B cell (primary cell): Measurements from ENCODE around the gene RABAC1. TPM values are rescaled to one million over a fixed set of nuclear protein-coding genes. Genes with fewer than 3 reads are reported as not detected.
A peak's percentile ranks its signal among the peaks of the same experiment; 100 is the strongest.

Experiments used
- ATAC-seq: fragments of 200-7000 bp; cut with Tn5 transposase; one replicate; pipeline ENCODE4 v1.10.0; 2021; ENCODE audit warnings: low read depth, mild to moderate bottlenecking, moderate number of reproducible peaks, moderate library complexity
- CTCF ChIA-PET: fragments of 350-600 bp; sonication (Branson Sonifier 250); formaldehyde crosslinking; loops from one replicate; lab custom pipeline; 2021; ENCODE audit warnings: antibody characterized with exemption, inconsistent platforms; lab: Charles Lee
- POLR2A ChIA-PET: fragments of 350-600 bp; sonication (Branson Sonifier 250); formaldehyde crosslinking; loops from one replicate; lab custom pipeline; 2021; ENCODE audit warnings: antibody characterized with exemption; lab: Charles Lee
- DNase-seq: peaks from one replicate; pipeline ENCODE4 v3.0.0; 2013
- H2AFZ ChIP-seq: 2 replicates; pipeline ENCODE4 v1.6.1; 2012; ENCODE audit warnings: mild to moderate bottlenecking, low read depth, low read length; ENCODE audit not compliant: insufficient read depth, poor library complexity, severe bottlenecking
- H3K27ac ChIP-seq, 2 donors: 1 replicate in 1 of 2; 2 replicates in 1 of 2; pipeline ENCODE4 v1.5.1; 2012 to 2013; ENCODE audit warnings: low read length in 2 of 2, mild to moderate bottlenecking in 2 of 2, moderate library complexity in 1 of 2
- H3K27me3 ChIP-seq, 4 experiments: fragments of 200-600 bp in 1 of 4; sonication (generic) in 1 of 4; replicated peaks in 1 of 4; 1 replicate in 2 of 4; 2 replicates in 2 of 4; pipeline versions ENCODE4 v1.6.1 to v1.7.0; 2013 to 2016; ENCODE audit warnings: low read length in 3 of 4, mild to moderate bottlenecking in 2 of 4, mixed read lengths in 1 of 4, moderate library complexity in 1 of 4; ENCODE audit not compliant: insufficient read depth in 4 of 4, control insufficient read depth in 3 of 4; ENCODE audit errors: control extremely low read depth in 1 of 4
- H3K36me3 ChIP-seq, 2 experiments: replicated peaks in 1 of 2; 1 replicate in 1 of 2; 2 replicates in 1 of 2; pipeline versions ENCODE4 v1.6.1 to v1.7.1; 2013; ENCODE audit warnings: low read length in 1 of 2; ENCODE audit not compliant: insufficient read depth in 2 of 2, control insufficient read depth in 1 of 2; ENCODE audit errors: control extremely low read depth in 1 of 2, extremely low read depth in 1 of 2
- H3K4me1 ChIP-seq, 2 donors: fragments of 200-600 bp in 1 of 2; sonication (generic) in 1 of 2; 1 replicate in 1 of 2; 2 replicates in 1 of 2; pipeline versions ENCODE4 v1.5.1 to v1.6.1; 2013 to 2017; ENCODE audit warnings: low read length in 2 of 2; ENCODE audit not compliant: control insufficient read depth in 2 of 2, insufficient read depth in 2 of 2
- H3K4me2 ChIP-seq: replicated peaks from 2 replicates; pipeline ENCODE3; 2012; ENCODE audit warnings: mild to moderate bottlenecking, low read depth, low read length; ENCODE audit not compliant: poor library complexity, severe bottlenecking
- H3K4me3 ChIP-seq, 5 experiments: fragments of 200-600 bp in 1 of 5; sonication (generic) in 1 of 5; 1 replicate in 3 of 5; 2 replicates in 2 of 5; pipeline versions ENCODE4 v1.5.1 to v1.7.0; 2011 to 2016; ENCODE audit warnings: low read length in 4 of 5, mild to moderate bottlenecking in 4 of 5, low read depth in 2 of 5, control low read depth in 1 of 5, moderate library complexity in 1 of 5; ENCODE audit not compliant: insufficient read depth in 1 of 5; ENCODE audit errors: control extremely low read depth in 1 of 5, extremely low read depth in 1 of 5
- H3K79me2 ChIP-seq: fragments of 200-600 bp; sonication (generic); one replicate; pipeline ENCODE4 v1.6.0; 2016; ENCODE audit warnings: low read length; ENCODE audit not compliant: control insufficient read depth, insufficient read depth
- H3K9ac ChIP-seq: fragments of 200-600 bp; sonication (generic); 2 replicates; pipeline ENCODE4 v1.6.1; 2017; ENCODE audit warnings: mild to moderate bottlenecking, low read length, moderate library complexity
- H3K9me3 ChIP-seq, 3 donors: one replicate each; pipeline versions ENCODE4 v1.6.1 to v1.7.1; 2013; ENCODE audit warnings: low read length in 2 of 3; ENCODE audit not compliant: control insufficient read depth in 2 of 3, insufficient read depth in 1 of 3; ENCODE audit errors: control extremely low read depth in 1 of 3
- H4K20me1 ChIP-seq: 2 replicates; pipeline ENCODE4 v1.6.0; 2012; ENCODE audit warnings: mild to moderate bottlenecking, low read length; ENCODE audit not compliant: insufficient read depth, control insufficient read depth, poor library complexity, severe bottlenecking
- H3K27ac Mint-ChIP-seq: one replicate; pipeline ENCODE4 v1.8.0; 2021; ENCODE audit warnings: mixed read lengths
- H3K27me3 Mint-ChIP-seq: one replicate; pipeline ENCODE4 v1.8.0; 2021; ENCODE audit warnings: mixed read lengths
- H3K4me1 Mint-ChIP-seq: one replicate; pipeline ENCODE4 v1.8.0; 2021; ENCODE audit warnings: mixed read lengths
- H3K4me3 Mint-ChIP-seq: one replicate; pipeline ENCODE4 v1.8.0; 2021; ENCODE audit warnings: mixed read lengths
- H3K9me3 Mint-ChIP-seq: one replicate; pipeline ENCODE4 v1.8.0; 2022; ENCODE audit warnings: mixed read lengths; ENCODE audit not compliant: insufficient read depth
- CTCF ChIP-seq: fragments of 200-600 bp; IDR thresholded peaks from one replicate; pipeline ENCODE4 v1.8.0; 2022; ENCODE audit warnings: antibody characterized with exemption, mild to moderate bottlenecking
- EZH2 ChIP-seq: IDR thresholded peaks from 2 replicates; pipeline ENCODE4 v1.6.1; 2012; ENCODE audit warnings: borderline replicate concordance, low read depth, mild to moderate bottlenecking, moderate library complexity, low read length; ENCODE audit not compliant: insufficient read depth, poor library complexity, severe bottlenecking
- WGBS: methylation state at CpG from one replicate; pipeline ENCODE4 v1.1.5; 2013; ENCODE audit warnings: missing lambda C conversion rate; ENCODE audit not compliant: insufficient coverage; 5-methylcytosine and 5-hydroxymethylcytosine counted together
- intact Hi-C: fragments of 100-400 bp; cut with micrococcal nuclease; formaldehyde crosslinking; loops from one replicate; pipeline ENCODE4 v1.10.0; 2022
- polyA plus RNA-seq: library from polyadenylated mRNA; depleted of rRNA; stranded (reverse); fragments of >200 nt; gene quantifications from 2 replicates; pipeline ENCODE4 v1.2.3, GENCODE V29; 2012
- total RNA-seq, 2 donors: library from RNA; stranded (reverse); fragments of 120-200 nt in 1 of 2; gene quantifications; 1 replicate in 1 of 2; 2 replicates in 1 of 2; pipeline versions ENCODE4 v1.2.3 to v1.2.4, GENCODE V29; 2013 to 2022

Gene RABAC1
- total and polyA plus RNA-seq, 2 donors (not counting 1 experiment from before 2014, with no cell fraction given): 146 to 190 TPM

- Histone ChIP-seq H3K4me3 (no peak overlapping the region), H3K9me3 (peaks cover 0 to 15% (median 0%) of the 10 kb centered on the region in 3 donors), H3K4me2 (peak overlapping the region; percentile 58), H3K27me3 (peaks cover 0 to 55% (median 35%) of the 10 kb centered on the region in 4 experiments), H3K27ac (no peak overlapping the region), H3K4me1 (peaks cover 44 to 46% of the 10 kb centered on the region in 2 donors), H2AFZ (no peak overlapping the region), H3K36me3 (no peaks in the 10 kb centered on the region), H3K9ac (no peak overlapping the region), H4K20me1 (peaks cover 61% of the 10 kb centered on the region), H3K79me2 (no peaks in the 10 kb centered on the region)
- intact Hi-C loops: no loop called here
- peaks cover 39% of the 10 kb centered on the region for H3K4me1 Mint-ChIP-seq
- peak overlapping the region; percentile 52 for H3K4me3 Mint-ChIP-seq
- ChIA-PET CTCF (interaction anchor here (1.1 to 1.7 kb wide), 2 partner anchors 17 to 40 kb away, joined by 3 to 6 read pairs; no protein-coding TSS in a partner anchor), POLR2A (interaction anchor here (0.6 to 1.7 kb wide), 2 partner anchors 9 to 38 kb away, joined by 3 to 5 read pairs; no protein-coding TSS in a partner anchor)
- H3K27me3 Mint-ChIP-seq: peaks cover 18% of the 10 kb centered on the region
- TF ChIP-seq EZH2 (peak; percentile 37), CTCF (no peak)
- no peak overlapping the region for H3K27ac Mint-ChIP-seq
- 4% methylated on average over 40 of the region's 51 CpGs for WGBS
- DNase-seq: peak; percentile 54
- peak; percentile 12 for ATAC-seq
- H3K9me3 Mint-ChIP-seq: no peaks in the 10 kb centered on the region
Measured at GRCh38 chr19:41912899-41913537, 46.1 kb downstream of the RABAC1 start.
